ENCODE measurements around the gene GPR4.

Gene GPR4

DNA sequence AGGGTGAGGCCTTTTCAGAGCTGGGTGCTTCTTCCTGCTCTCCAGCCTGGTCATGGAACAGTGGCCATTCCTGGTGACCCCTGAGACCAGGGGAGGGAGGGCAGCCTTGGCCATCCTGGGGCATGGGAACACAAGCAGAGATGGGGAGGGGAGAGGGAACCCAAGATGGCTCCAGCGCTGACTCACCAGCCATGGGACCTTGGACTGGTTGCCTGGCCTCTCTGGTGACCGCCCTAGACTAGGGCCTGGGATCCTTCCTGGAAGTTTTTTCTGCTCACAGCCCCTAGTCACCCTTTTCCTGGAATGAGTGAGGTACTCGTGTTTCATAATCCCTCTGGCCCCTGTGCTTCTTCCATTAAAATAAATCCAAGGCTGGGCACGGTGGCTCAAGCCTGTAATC lies 14.1 kb downstream of the GPR4 start:
- no peak for DNase-seq

- DNase-seq, result no peak
These were observed 16.8 kb downstream of the GPR4 start for GRCh38 chr19:45585158-45585577.

DNA sequence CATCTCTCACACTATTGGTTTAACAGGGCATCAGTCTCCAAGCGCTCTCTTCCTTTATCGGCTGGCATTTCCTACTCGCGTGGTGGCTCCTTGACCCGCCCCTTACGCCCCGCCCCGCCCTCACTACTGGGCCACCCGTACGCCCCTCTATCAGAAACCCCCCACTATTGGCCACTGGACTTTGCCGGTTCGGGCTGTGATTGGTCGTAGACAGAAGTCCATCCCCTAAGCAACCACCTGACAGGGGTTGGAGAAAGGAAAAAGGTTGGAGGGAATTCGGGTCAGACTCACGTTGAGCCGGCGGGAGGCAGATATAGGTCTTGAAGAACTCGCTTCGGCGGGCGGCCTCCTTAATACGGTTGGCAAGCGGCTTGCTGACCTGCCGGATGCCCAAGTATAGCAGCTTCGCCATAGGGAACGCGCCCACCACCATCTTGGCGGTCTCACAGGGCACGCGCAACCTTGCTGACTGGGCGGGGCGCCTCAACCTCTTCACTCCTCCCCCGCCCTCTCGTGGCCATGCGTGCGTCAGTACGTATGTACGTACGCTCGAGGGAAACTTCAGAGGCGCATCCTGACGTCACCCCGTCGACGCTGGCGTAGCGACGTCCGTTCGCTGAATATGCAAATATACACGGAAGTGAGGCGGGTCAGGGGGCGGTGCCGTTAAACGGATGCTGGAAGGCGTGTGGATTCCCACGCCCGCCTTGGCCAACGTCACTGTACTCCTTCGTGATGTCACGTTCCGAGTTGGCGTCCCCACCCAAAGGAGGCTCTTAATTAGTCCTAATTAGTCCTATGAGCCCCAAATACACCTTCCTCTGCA lies 17.5 kb downstream of the GPR4 start, which contains the start of gene OPA3:
Gene OPA3 (minus strand): TSS at position 471 of the 826 bp plus-strand sequence. CDS start 38 bp downstream, at position 433.
- DNase-seq, result peak; percentile 99

DNA sequence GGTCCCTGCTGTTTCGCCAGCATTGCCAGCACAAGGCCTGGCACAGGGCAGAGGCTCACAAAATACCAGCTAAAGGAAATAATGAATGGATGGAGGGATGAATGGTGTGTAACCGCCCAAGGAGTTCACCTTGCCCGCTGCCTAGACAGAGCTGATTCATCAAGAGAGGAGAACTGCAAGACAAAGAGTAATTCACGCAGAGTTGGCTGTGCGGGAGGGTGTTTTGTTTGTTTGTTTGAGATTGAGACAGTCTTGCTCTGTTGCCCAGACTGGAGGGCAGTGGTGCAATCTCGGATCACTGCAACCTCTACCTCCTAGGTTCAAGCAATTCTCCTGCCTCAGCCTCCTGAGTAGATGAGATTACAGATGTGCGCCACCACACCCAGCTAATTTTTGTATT lies 20.4 kb downstream of the GPR4 start:
- no peak for DNase-seq

DNA sequence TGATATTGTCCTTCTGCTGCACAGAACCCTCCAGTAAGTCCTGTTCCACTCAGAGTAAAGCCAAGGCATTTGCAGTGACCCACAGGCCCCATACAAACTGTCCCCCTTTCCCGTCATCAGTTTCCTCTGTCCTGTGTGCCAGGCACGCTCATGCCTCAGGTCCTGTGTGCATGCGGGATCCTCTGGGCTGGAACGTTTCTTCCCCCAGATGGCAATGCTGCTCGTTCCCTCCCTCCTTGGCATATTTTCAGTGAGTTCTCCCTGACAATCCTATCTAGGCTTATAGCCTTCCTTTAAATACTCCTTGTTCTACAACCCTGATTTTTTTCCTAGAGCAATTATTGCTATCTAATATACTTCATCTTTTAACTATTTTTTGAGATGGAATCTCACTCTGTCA lies 23.2 kb downstream of the GPR4 start:
- DNase-seq, result no peak

DNA sequence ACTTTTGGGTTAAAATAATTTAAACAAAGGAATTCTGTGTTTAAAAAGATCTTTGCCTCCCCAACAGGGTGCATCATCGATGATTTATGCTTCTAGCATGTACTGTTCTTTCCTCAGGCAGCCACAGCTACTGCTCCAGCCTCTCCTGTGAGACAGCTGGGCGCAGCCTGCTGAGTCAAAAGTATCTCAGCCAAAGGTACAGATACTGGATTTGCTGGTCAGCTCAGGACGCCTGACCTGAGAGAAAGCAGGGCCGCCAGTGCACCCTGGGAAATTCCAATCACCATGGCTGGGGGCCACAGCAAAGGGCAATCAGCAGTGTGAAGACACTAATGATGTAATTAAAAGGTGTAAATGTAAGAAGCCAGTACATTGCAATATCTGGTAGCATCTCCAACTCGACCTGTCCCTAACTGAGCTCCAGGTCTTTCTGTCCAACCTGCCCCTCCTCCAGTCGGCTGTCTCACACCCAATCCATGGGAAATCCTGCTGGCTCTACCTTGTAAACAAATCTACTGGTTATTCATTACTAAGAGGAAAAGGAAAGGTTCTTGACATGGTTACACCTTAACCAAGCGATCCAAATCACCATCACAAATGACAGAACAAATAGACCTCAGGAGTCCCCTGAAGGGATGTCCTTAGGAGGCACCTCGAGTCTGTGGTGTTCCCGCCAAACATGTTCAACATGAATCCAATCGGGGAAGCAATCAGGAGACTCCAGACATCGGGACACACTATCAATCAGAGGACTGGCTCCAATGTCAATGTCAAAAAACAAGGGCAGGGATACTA lies 24.7 kb downstream of the GPR4 start:
- DNase-seq, result peak; percentile 16

DNA sequence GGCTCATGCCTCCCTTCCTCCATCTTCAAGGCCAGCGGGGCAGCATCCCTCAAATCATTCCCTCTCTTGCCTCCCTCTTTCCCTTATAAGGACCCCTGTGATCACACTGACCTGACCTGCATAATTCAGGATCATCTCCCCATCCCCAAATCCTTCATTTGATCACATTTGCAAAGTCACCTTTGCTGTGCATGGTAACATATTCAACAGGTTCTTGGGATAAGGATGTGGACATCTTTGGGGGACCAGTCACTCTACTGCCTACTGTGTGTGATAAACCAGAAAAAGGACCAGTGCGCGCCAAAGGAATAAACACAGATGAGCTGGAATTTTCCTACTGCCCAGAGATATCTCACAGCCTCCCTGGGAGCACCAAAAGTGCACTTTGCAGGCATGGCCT lies 25.3 kb downstream of the GPR4 start:
- no peak for DNase-seq

GRCh38 chr19:45575216-45575615 lies 26.8 kb downstream of the GPR4 start:
- no peak for DNase-seq

DNA sequence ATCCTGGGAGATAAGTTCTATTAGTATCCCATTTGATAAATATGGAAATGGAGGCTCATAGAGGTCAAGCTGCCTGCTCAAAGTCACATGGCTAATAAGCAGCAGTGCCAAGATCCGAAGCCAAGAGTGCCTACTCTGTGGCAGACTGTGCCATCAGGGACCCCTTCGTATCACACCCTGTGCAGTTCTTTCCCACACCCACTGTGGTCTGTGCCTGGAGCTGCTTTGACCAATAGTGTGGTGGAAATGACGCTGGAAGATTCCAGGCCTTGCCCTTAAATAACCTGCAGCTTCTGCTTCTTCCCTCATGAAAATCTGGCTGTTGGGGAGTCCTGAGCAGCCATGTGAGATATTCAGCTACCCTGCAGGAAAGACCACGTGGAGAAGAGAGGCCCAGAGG lies 27.5 kb downstream of the GPR4 start:
- no peak for DNase-seq

DNA sequence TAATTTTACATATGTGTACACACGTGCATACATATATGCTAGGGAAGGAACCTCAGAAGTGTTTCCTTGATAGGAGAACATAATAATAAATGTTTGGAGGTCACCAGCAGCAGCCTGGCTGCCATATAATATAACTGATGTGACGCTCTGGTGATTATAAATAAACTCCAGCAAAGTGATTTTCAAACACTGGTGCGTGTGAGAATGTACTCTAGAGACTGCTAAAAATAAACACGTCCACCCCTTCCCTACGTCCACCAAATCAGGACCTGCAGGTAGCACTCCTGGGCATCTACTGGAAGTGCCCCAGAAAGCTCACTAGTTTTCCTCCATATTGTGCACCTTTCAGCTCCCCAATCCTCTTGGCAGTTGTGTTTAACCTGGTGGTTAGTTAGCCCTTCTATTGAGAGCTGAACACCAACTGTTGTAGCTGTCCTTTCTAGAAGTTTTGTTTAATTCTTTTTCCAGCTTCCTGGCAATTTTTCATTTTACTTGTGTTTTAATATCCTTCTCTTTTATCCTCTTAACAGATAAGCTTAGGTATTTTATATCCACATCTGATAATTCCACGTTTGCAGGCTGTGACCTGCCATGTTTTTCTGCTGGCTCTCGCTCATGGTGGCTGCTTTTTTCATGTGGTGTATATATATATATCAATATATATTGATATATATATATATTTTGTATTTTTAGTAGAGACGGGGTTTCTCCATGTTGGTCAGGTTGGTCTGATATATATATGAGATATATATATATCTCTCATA lies 30.4 kb downstream of the GPR4 start:
- DNase-seq, result no peak

- DNase-seq, result peak; percentile 67
These were observed 32.2 kb downstream of the GPR4 start for GRCh38 chr19:45569619-45570421.

GRCh38 chr19:45568732-45569131 lies 33.3 kb downstream of the GPR4 start:
- no peak for DNase-seq

DNA sequence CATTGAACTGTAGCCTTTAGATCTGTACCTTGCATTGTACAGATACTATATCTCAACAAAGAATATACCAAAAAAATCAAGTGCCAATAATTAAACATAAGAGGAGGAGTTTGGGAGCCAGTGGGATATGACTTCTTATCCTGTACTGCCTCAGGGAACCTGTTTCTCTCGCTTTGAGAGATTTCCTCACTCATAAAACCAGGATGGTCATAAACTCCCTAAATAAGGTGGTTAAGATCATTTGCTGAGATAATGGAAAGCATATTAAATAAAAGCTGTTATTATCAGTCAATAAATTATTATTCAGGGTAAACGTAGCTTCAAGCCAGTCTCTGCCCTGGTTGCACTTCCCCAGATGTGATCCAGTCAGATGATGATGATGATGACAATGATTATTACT lies 34.4 kb downstream of the GPR4 start:
- no peak for DNase-seq

GRCh38 chr19:45564131-45564780 lies 37.8 kb downstream of the GPR4 start:
- DNase-seq, result no peak

DNA sequence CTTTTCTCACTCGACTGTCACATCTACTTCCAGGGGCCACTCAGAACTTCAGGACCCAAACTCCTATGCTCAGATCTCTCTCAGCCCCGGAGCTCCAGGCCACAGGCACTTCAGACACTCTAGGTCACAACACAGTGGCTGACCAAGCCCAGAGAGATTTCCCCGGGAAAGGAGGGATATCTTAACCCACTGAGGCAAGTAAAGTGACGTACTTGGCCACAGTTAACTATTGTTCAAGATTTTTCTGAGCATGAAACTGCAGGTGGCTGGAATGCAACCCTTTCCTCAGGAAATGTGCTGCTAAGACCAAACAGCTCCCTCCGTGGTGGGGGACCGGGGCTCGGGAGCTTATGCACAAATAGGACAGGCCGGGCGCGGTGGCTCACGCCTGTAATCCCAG lies 41.3 kb downstream of the GPR4 start:
- no peak for DNase-seq

GRCh38 chr19:45560038-45560437 lies 42.0 kb downstream of the GPR4 start:
- no peak for DNase-seq

GRCh38 chr19:45558399-45558878 lies 43.6 kb downstream of the GPR4 start:
- peak; percentile 76 for DNase-seq

DNA sequence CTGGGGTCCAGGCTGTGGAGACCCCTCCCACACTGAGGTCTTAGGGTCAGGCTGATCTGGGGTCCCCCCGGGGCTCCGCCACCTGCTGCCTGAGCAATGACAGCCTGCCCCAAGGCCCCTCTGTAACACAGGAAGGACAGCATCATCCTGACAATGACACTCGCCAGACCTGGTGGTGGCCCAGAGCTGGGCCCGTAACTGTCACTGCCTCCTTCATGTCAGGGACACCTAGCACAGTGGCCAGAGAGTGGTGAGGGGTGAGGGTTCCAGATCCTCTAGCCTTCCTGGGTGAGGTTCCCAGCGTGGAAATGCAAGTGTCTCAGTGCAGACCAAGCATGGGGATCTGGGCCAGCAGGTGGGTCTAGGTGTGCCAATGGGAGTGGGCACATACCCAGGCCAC lies 45.2 kb downstream of the GPR4 start:
- no peak for DNase-seq

- DNase-seq, result no peak
These were observed 47.5 kb downstream of the GPR4 start for GRCh38 chr19:45554481-45554880.

DNA sequence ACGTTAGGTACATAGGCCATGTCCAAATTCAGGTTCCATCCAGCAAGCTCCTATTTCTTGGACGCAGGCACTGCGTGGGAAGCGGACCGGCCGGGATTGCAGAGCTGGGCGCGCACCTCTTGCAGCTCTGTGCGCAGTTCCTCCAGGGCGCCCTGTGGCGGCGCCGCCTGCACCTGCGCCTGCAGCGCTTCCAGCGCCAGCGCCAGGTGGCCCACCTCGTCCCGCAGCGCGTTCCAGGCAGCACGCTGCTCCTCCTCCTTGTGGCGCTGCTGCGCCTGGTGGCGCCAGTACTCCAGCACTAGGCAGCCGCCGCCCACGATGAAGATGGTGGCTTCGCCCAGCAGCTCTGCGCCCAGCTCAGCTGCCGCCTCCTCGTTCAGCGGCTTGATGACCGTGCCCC lies 48.5 kb downstream of the GPR4 start:
- no peak for DNase-seq

DNA sequence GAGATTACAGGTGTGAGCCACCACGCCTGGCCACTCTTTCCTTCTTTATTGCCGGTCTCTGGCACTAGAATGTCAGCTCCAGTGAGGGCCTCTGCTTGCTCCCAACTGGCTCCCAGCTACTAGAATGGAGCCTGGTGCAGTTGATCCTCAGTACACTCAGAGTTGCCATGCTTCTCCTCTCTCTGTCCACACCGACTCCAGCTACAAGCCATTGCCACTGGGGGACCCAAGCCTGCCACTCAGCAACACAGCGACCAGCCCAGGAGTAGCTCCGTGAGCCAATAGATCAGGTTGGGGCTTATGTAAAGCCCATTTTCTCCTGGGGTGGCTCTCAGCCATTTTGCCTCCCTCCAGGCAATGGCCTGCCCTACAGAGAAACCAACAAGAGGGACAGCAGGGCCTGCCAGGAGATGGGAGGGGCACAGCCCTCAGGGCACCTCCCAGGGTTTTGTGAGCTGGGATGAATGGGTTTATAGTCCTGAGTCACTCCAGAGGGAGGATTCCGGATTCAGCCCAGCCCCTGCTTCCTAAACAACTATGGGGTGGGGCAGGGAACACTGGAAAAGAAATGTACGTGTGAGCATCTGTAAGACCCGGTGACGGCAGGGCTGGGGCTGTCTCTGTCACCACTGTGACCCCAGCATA lies 53.9 kb downstream of the GPR4 start:
- no peak for DNase-seq

Measured in activated CD4-positive, alpha-beta T cell treated with anti-CD3 and anti-CD28 coated beads, Interleukin-10, Interleukin-2, amounts not matched to agents 100 ng/mL and 50 ng/mL, durations not matched to agents 16 hours and 8 hours (primary cell).